ENCODE measurements around the gene CORO2A. TPM values are rescaled to one million over a fixed set of nuclear protein-coding genes. Genes with fewer than 3 reads are reported as not detected.
A peak's percentile ranks its signal among the peaks of the same experiment; 100 is the strongest.

Gene CORO2A
- total RNA-seq, 1 experiment from 2014 or later = 15.8 TPM

GRCh38 chr9:98161851-98162250, 30.6 kb downstream of the CORO2A start:
- no peak overlapping the region for H2BK12ac ChIP-seq (ENCODE audit: insufficient read length, low read depth, low read length)
- H3K4me1 ChIP-seq (ENCODE audit: insufficient read depth, low read length) = 0 out of 2 replicates have a peak, but pooled peaks cover 2% of the 10 kb centered on the region
- H3K9me3 ChIP-seq (ENCODE audit: control insufficient read depth, low read depth, low read length) = no peaks in the 10 kb centered on the region
- H4K5ac ChIP-seq (ENCODE audit: insufficient read length, low read depth, low read length) = no peak overlapping the region
- no peaks in the 10 kb centered on the region for H3K27me3 ChIP-seq (ENCODE audit: insufficient read depth, low read length)
- H3K27ac Mint-ChIP-seq = 0 out of 7 replicates have a peak overlapping the region, but pooled peaks of 1 of the 3 experiments have one; percentile 38
- no peak for TF ChIP-seq CTCF (conservative IDR thresholded peaks at IDR 0.05)
- no peaks in the 10 kb centered on the region for H3K79me1 ChIP-seq (ENCODE audit: insufficient read depth, low read depth, low read length, poor library complexity, severe bottlenecking)
- H3K56ac ChIP-seq (ENCODE audit: insufficient read length, low read depth, low read length) = no peak overlapping the region
- no peak overlapping the region for H3K23ac ChIP-seq (ENCODE audit: insufficient read length, low read depth, low read length)
- no peaks in the 10 kb centered on the region for H3K9me3 Mint-ChIP-seq
- peaks cover 3 to 12% of the 10 kb centered on the region in 2 experiments; a peak in 3 of 4 replicates for H3K4me1 Mint-ChIP-seq
- no peak overlapping the region for H3K4me2 ChIP-seq (ENCODE audit: insufficient read depth, insufficient read length, low read length)
- H3K36me3 Mint-ChIP-seq (ENCODE audit: insufficient read depth in 1 of 3, low read depth in 3 of 3) = 0 out of 7 replicates have a peak, but pooled peaks cover 0 to 2% (median 0%) of the 10 kb centered on the region in 3 experiments
- no peak overlapping the region for H2BK120ac ChIP-seq (ENCODE audit: low read depth, low read length, poor library complexity, severe bottlenecking)
- H3K27me3 Mint-ChIP-seq (ENCODE audit: low read depth) = no peaks in the 10 kb centered on the region
- H3K14ac ChIP-seq (ENCODE audit: insufficient read depth, low read length) = no peak overlapping the region
- H4K20me1 ChIP-seq (ENCODE audit: control insufficient read depth, insufficient read depth, insufficient read length) = no peaks in the 10 kb centered on the region
- H2AK5ac ChIP-seq (ENCODE audit: insufficient read length, low read length) = no peak overlapping the region
- no peak overlapping the region for H2BK20ac ChIP-seq (ENCODE audit: low read depth, low read length, poor library complexity, severe bottlenecking)
- no peak overlapping the region for H3T11ph ChIP-seq (ENCODE audit: low read length)
- no peak overlapping the region for H4K8ac ChIP-seq (replicated peaks; ENCODE audit: insufficient read length, low read depth, low read length)
- no peak overlapping the region for H3K4me3 Mint-ChIP-seq
- no peak overlapping the region for H2BK15ac ChIP-seq (ENCODE audit: low read depth, low read length)
- H3K79me2 ChIP-seq (ENCODE audit: insufficient read depth, low read length) = no peaks in the 10 kb centered on the region; the same call in none of the 2 replicates
- H3K23me2 ChIP-seq (ENCODE audit: insufficient read length, low read depth, low read length, poor library complexity, severe bottlenecking) = no peaks in the 10 kb centered on the region
- H4K91ac ChIP-seq (ENCODE audit: insufficient read length, low read depth, low read length) = no peak overlapping the region
- H3K27ac ChIP-seq (ENCODE audit: insufficient read length, low read depth, low read length) = no peak overlapping the region
- WGBS (ENCODE audit: extremely low coverage, insufficient read length, low lambda C conversion rate) = no CpG with 5 or more reads among the region's 4 CpGs
- H2AFZ ChIP-seq (ENCODE audit: low read length) = no peak overlapping the region
- no peak overlapping the region for H3K4ac ChIP-seq (ENCODE audit: low read depth, low read length)
- no peak for DNase-seq
- H3K18ac ChIP-seq (ENCODE audit: insufficient read length, low read depth, low read length) = no peak overlapping the region
- H2BK5ac ChIP-seq (ENCODE audit: insufficient read length, low read length) = no peak overlapping the region
- no peak overlapping the region for H3K9ac ChIP-seq (ENCODE audit: extremely low read depth, insufficient read length, low read length)
